ENCODE data around the gene IDH2.
A peak's percentile ranks its signal among the peaks of the same experiment; 100 is the strongest.
"Not testable (repeated sequence)": the region's sequence is repeated elsewhere in the genome, so short reads cannot be mapped to it uniquely, and the experiment has no call there.

Gene IDH2

DNA sequence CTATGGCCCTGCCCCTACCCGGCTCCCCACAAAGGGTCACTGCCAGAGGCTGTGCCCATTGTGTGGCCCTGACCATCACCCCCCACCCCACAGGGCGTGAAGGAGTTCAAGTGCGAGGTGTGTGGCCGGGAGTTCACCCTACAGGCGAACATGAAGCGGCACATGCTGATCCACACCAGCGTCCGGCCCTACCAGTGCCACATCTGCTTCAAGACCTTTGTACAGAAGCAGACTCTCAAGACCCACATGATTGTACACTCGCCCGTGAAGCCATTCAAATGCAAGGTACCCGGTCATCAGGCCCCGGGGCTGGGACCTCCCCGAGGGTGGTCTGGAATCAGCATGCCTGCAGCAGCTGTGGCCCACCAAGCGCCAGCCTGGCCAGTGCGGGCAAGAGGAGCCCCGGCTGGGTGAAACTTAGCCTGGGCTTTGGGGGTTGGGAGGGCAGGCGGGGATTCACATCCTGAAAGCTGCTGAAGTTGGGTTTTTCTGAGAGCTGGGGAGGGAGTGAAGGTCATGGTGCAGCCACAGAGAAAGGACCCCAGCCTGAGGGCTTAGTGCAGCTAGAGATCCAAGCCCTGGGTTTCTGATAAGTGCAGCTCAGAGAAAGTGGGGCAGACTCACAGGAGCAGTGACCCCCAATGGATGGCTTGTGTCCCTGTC lies 29.2 kb downstream of the IDH2 start:
- no peak for DNase-seq (ENCODE audit: low spot score)
- in situ Hi-C loops (cut with MboI; ENCODE audit: low pct_unique_long_range_greater_than_20kb, low sequenced_read_pairs, unreplicated experiment) = loop anchor here (5.0 to 10.0 kb wide), 2 partner anchors 176 to 318 kb away; partner anchors contain the start of gene MESP1
- TF ChIP-seq, protein P1, sequence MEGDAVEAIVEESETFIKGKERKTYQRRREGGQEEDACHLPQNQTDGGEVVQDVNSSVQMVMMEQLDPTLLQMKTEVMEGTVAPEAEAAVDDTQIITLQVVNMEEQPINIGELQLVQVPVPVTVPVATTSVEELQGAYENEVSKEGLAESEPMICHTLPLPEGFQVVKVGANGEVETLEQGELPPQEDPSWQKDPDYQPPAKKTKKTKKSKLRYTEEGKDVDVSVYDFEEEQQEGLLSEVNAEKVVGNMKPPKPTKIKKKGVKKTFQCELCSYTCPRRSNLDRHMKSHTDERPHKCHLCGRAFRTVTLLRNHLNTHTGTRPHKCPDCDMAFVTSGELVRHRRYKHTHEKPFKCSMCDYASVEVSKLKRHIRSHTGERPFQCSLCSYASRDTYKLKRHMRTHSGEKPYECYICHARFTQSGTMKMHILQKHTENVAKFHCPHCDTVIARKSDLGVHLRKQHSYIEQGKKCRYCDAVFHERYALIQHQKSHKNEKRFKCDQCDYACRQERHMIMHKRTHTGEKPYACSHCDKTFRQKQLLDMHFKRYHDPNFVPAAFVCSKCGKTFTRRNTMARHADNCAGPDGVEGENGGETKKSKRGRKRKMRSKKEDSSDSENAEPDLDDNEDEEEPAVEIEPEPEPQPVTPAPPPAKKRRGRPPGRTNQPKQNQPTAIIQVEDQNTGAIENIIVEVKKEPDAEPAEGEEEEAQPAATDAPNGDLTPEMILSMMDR (IDR thresholded peaks at IDR 0.05; ENCODE audit: extremely low read depth, insufficient read depth, missing control alignments) = no peak

DNA sequence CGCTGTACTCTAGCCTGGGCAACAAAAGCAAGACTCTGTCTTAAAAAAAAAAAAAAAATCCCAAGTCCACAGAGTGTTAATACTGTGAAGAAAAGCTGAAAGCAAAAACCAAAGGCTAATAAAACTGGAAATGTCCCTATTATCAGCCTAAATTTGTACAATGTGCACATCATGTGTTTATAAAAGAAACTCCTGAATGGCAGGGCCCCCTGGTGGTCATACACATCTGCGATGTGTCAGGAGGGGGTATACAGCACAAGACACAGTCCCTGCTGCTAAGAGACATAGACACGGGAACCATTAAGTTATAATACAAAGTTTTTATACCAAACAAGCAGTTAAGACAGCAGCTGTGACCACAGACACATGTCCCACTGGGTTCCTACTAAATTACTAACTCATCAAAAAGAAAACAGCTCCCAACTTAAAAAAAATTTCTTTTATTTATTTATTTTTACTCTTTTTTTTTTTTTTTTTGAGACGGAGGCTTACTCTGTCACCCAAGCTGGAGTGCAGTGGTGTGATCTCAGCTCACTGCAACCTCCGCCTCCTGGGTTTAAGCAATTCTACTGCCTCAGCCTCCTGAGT lies 31.0 kb downstream of the IDH2 start:
- in situ Hi-C loops (cut with MboI; ENCODE audit: low pct_unique_long_range_greater_than_20kb, low sequenced_read_pairs, unreplicated experiment) = loop anchor here (5.0 to 10.0 kb wide), 2 partner anchors 174 to 317 kb away; partner anchors contain the start of gene MESP1
- TF ChIP-seq, protein P1 (IDR thresholded peaks at IDR 0.05; ENCODE audit: extremely low read depth, insufficient read depth, missing control alignments) = peak; percentile 77
- DNase-seq (ENCODE audit: low spot score) = peak; percentile 81

DNA sequence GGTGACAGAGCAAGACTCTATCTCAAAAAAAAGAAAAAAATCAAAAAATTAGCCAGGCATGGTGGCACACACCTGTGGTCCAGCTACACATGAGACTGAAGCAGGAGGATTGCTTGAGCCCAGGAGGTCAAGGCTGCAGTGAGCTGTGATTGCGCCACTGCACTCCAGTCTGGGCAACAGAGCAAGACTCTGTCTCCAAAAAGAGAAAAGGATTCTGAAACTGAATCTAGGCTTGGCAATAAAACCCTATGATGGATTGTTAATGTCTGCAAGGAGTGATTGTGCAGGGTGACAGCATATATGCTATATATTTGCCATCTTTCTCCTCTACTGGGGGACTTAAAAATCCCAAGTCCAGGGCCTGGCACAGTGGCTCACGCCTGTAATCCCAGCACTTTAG lies 31.6 kb downstream of the IDH2 start:
- DNase-seq (ENCODE audit: low spot score) = not testable (repeated sequence)
- in situ Hi-C loops (cut with MboI; ENCODE audit: low pct_unique_long_range_greater_than_20kb, low sequenced_read_pairs, unreplicated experiment) = loop anchor here (5.0 to 10.0 kb wide), 2 partner anchors 173 to 316 kb away; partner anchors contain the start of gene MESP1

DNA sequence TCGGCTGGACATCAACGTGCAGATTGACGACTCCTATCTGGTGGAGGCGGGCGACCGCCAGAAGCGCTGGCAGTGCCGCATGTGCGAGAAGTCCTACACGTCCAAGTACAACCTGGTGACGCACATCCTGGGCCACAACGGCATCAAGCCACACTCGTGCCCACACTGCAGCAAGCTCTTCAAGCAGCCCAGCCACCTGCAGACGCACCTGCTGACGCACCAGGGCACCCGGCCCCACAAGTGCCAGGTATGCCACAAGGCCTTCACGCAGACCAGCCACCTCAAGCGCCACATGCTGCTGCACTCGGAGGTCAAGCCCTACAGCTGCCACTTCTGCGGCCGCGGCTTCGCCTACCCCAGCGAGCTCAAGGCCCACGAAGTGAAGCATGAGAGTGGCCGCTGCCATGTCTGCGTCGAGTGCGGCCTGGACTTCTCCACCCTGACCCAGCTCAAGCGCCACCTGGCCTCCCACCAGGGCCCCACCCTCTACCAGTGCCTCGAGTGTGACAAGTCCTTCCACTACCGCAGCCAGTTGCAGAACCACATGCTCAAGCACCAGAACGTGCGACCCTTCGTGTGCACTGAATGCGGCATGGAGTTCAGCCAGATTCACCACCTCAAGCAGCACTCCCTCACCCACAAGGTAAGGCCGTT lies 34.2 kb downstream of the IDH2 start:
- in situ Hi-C loops (cut with MboI; ENCODE audit: low pct_unique_long_range_greater_than_20kb, low sequenced_read_pairs, unreplicated experiment) = no loop called here
- DNase-seq (ENCODE audit: low spot score) = no peak
- TF ChIP-seq, protein P1 (IDR thresholded peaks at IDR 0.05; ENCODE audit: extremely low read depth, insufficient read depth, missing control alignments) = no peak

DNA sequence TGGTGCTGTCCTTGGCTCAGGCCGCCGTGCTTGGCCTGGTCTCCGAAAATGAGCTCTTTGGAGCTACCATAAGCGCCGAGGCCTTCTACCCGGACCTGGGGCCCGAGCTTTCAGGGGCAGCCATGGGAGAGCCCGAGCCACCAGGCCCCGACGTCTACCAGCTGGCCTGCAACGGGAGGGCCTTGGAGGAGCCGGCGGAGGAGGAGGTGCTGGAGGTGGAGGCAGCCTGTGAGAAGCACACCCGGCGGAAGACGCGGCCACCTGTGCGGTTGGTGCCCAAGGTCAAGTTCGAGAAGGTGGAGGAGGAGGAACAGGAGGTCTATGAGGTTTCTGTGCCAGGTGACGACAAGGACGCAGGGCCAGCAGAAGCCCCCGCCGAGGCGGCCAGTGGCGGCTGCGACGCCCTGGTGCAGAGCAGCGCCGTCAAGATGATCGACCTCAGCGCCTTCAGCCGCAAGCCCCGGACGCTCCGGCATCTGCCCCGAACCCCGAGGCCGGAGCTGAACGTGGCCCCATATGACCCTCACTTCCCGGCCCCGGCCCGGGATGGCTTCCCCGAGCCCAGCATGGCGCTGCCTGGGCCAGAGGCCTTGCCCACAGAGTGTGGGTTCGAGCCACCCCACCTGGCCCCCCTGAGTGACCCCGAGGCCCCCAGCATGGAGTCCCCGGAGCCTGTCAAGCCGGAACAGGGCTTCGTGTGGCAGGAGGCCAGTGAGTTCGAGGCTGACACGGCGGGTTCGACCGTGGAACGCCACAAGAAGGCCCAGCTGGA lies 34.9 kb downstream of the IDH2 start:
- in situ Hi-C loops (cut with MboI; ENCODE audit: low pct_unique_long_range_greater_than_20kb, low sequenced_read_pairs, unreplicated experiment) = no loop called here
- no peak for DNase-seq (ENCODE audit: low spot score)
- TF ChIP-seq, protein P1 (IDR thresholded peaks at IDR 0.05; ENCODE audit: extremely low read depth, insufficient read depth, missing control alignments) = no peak

DNA sequence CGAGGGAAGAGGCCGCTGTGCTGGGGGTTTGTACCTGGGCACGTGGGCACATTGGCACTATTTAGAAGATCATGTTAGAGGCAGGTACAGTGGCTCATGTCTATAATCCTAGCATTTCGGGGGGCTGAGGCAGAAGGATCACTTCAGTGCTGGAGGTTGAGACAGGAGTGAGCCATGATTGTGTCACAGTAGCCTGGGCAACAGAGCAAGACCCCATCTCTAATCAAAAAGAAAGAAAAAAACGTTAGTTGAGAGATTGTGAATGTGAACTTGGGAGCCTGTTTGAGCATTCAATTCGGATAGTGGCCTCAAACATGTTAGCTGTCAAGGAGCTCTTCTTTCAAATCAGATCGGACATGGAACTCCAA lies 36.6 kb downstream of the IDH2 start:
- no peak for DNase-seq (ENCODE audit: low spot score)
- in situ Hi-C loops (cut with MboI; ENCODE audit: low pct_unique_long_range_greater_than_20kb, low sequenced_read_pairs, unreplicated experiment) = no loop called here
- TF ChIP-seq, protein P1 (IDR thresholded peaks at IDR 0.05; ENCODE audit: extremely low read depth, insufficient read depth, missing control alignments) = no peak
